T-helper 2 cell treated with Interferon-gamma antibody and Interleukin-4, amounts not matched to agents 5 μg/mL and 100 μg/mL, for 36 hours (primary cell): ENCODE data around the gene SPON2.
"Not testable (repeated sequence)": the region's sequence is repeated elsewhere in the genome, so short reads cannot be mapped to it uniquely, and the experiment has no call there.

Source experiments
- DNase-seq: peaks from one replicate; pipeline ENCODE4 v3.0.0; 2021; ENCODE audit warnings: low spot score
- H3K27ac Mint-ChIP-seq: one replicate; pipeline ENCODE4 v1.8.0; 2021; ENCODE audit warnings: mild to moderate bottlenecking, mixed read lengths
- H3K27me3 Mint-ChIP-seq: one replicate; pipeline ENCODE4 v1.8.0; 2021; ENCODE audit warnings: low read depth, mixed read lengths
- H3K36me3 Mint-ChIP-seq: one replicate; pipeline ENCODE4 v1.8.0; 2021; ENCODE audit warnings: low read depth, mixed read lengths
- H3K4me1 Mint-ChIP-seq: one replicate; pipeline ENCODE4 v1.8.0; 2021; ENCODE audit warnings: low read depth, mixed read lengths
- H3K4me3 Mint-ChIP-seq: one replicate; pipeline ENCODE4 v1.8.0; 2022; ENCODE audit warnings: mild to moderate bottlenecking, moderate library complexity, mixed read lengths
- H3K9me3 Mint-ChIP-seq: one replicate; pipeline ENCODE4 v1.8.0; 2021; ENCODE audit warnings: mixed read lengths

The SPON2 gene

GRCh38 chr4:1139860-1140259 is 32.5 kb downstream of the SPON2 start:
- H3K4me1 Mint-ChIP-seq = peaks cover 20% of the 10 kb centered on the region

GRCh38 chr4:1137850-1138249 is 34.5 kb downstream of the SPON2 start:
- DNase-seq = no peak
- Mint-ChIP-seq H3K27me3 (peaks cover 29% of the 10 kb centered on the region), H3K9me3 (no peaks in the 10 kb centered on the region), H3K4me3 (peak overlapping the region; percentile 83), H3K4me1 (peaks cover 20% of the 10 kb centered on the region), H3K27ac (peak overlapping the region; percentile 0), H3K36me3 (peaks cover 2% of the 10 kb centered on the region)

More at GRCh38 chr4:1139860-1140259, 32.5 kb downstream of the SPON2 start:
- Mint-ChIP-seq H3K27me3 (peaks cover 35% of the 10 kb centered on the region), H3K36me3 (peaks cover 2% of the 10 kb centered on the region), H3K9me3 (no peaks in the 10 kb centered on the region), H3K27ac (no peak overlapping the region), H3K4me3 (no peak overlapping the region)
- DNase-seq = no peak

- DNase-seq = no peak
- Mint-ChIP-seq H3K4me1 (peaks cover 18% of the 10 kb centered on the region), H3K27me3 (peaks cover 24% of the 10 kb centered on the region), H3K36me3 (peaks cover 2% of the 10 kb centered on the region), H3K9me3 (no peaks in the 10 kb centered on the region), H3K4me3 (peak overlapping the region; percentile 83), H3K27ac (peak overlapping the region; percentile 79)
Measured at GRCh38 chr4:1137063-1137776, 35.2 kb downstream of the SPON2 start.

GRCh38 chr4:1136048-1136447 is 36.3 kb downstream of the SPON2 start:
- Mint-ChIP-seq H3K4me1 (peaks cover 18% of the 10 kb centered on the region), H3K36me3 (peaks cover 2% of the 10 kb centered on the region), H3K9me3 (no peaks in the 10 kb centered on the region), H3K27me3 (peaks cover 16% of the 10 kb centered on the region), H3K27ac (peak overlapping the region; percentile 43), H3K4me3 (peak overlapping the region; percentile 30)
- no peak for DNase-seq

GRCh38 chr4:1133033-1133432 is 39.4 kb downstream of the SPON2 start:
- Mint-ChIP-seq H3K27ac (no peak overlapping the region), H3K36me3 (peaks cover 1% of the 10 kb centered on the region), H3K27me3 (peaks cover 11% of the 10 kb centered on the region), H3K4me3 (no peak overlapping the region), H3K9me3 (no peaks in the 10 kb centered on the region), H3K4me1 (peaks cover 21% of the 10 kb centered on the region)
- DNase-seq = no peak

- Mint-ChIP-seq H3K4me3 (no peak overlapping the region), H3K4me1 (peaks cover 4% of the 10 kb centered on the region), H3K36me3 (no peaks in the 10 kb centered on the region), H3K27ac (peak overlapping the region; percentile 50), H3K27me3 (peaks cover 22% of the 10 kb centered on the region), H3K9me3 (no peaks in the 10 kb centered on the region)
- peak; percentile 61 for DNase-seq
Measured at GRCh38 chr4:1130316-1131186, 41.8 kb downstream of the SPON2 start.

- Mint-ChIP-seq H3K27me3 (peaks cover 34% of the 10 kb centered on the region), H3K9me3 (no peaks in the 10 kb centered on the region), H3K36me3 (no peaks in the 10 kb centered on the region), H3K4me1 (peaks cover 4% of the 10 kb centered on the region), H3K27ac (no peak overlapping the region), H3K4me3 (no peak overlapping the region)
- DNase-seq = no peak
Measured at GRCh38 chr4:1126506-1126905, 45.9 kb downstream of the SPON2 start.

- H3K4me1 Mint-ChIP-seq, H3K4me3 Mint-ChIP-seq, H3K36me3 Mint-ChIP-seq, H3K9me3 Mint-ChIP-seq, DNase-seq, H3K27ac Mint-ChIP-seq: not testable (repeated sequence)
- H3K27me3 Mint-ChIP-seq = peaks cover 39% of the 10 kb centered on the region
Measured at GRCh38 chr4:1125466-1125865, 46.9 kb downstream of the SPON2 start.

GRCh38 chr4:1124818-1125217 is 47.6 kb downstream of the SPON2 start:
- H3K4me3 Mint-ChIP-seq = no peak overlapping the region
- no peaks in the 10 kb centered on the region for H3K9me3 Mint-ChIP-seq
- no peaks in the 10 kb centered on the region for H3K36me3 Mint-ChIP-seq
- peaks cover 42% of the 10 kb centered on the region for H3K27me3 Mint-ChIP-seq
- H3K4me1 Mint-ChIP-seq = no peaks in the 10 kb centered on the region
- no peak for DNase-seq
- H3K27ac Mint-ChIP-seq = no peak overlapping the region

- H3K4me3 Mint-ChIP-seq = no peak overlapping the region
- no peak overlapping the region for H3K27ac Mint-ChIP-seq
- no peaks in the 10 kb centered on the region for H3K4me1 Mint-ChIP-seq
- no peak for DNase-seq
- H3K36me3 Mint-ChIP-seq = no peaks in the 10 kb centered on the region
- H3K9me3 Mint-ChIP-seq = no peaks in the 10 kb centered on the region
- H3K27me3 Mint-ChIP-seq = peaks cover 35% of the 10 kb centered on the region
Measured at GRCh38 chr4:1122505-1122904, 49.9 kb downstream of the SPON2 start.
